K562 (cell line): ENCODE measurements around the gene SLC25A44. TPM values are rescaled to one million over a fixed set of nuclear protein-coding genes. Genes with fewer than 3 reads are reported as not detected.

ENCODE experiments used
- ATAC-seq: fragments of 200-7000 bp; cut with Tn5 transposase; 3 replicates; pipeline ENCODE4 v1.9.1; 2020; ENCODE audit warnings: moderate library complexity
- BruUV-seq: library from RNA; stranded (reverse); fragments of 400-500 nt; replicated peaks from 2 replicates; lab custom pipeline; 2021; lab: Mats Ljungman, UMichigan
- CTCF ChIA-PET: fragments of 300-600 bp; formaldehyde crosslinking; extraction: SDS; loops from one replicate; lab custom pipeline; 2021; ENCODE audit warnings: low intra/inter-chr PET ratio; lab: Yijun Ruan, JAX
- POLR2A ChIA-PET: fragments of 300-600, 350-650 bp; sonication (Branson Sonifier 250); formaldehyde crosslinking; extraction: SDS; loops from one replicate; lab custom pipeline; 2021; ENCODE audit warnings: antibody characterized with exemption, inconsistent platforms; lab: Yijun Ruan, JAX
- DNase-seq, 4 experiments: peaks; one replicate each; pipeline versions ENCODE4 v3.0.0 to v3.0.0-alpha.2; 2011 to 2018; ENCODE audit warnings: low spot score in 3 of 4, mixed read lengths in 3 of 4; ENCODE audit errors: extremely low read depth in 1 of 4
- FAIRE-seq: peaks from 2 replicates; lab custom pipeline; 2011; peaks lifted over from hg19 to GRCh38; lab: Jason Lieb, UNC
- H2AFZ ChIP-seq: 2 replicates; pipeline ENCODE4 v1.6.0; 2011; ENCODE audit warnings: low read depth, low read length, control low read depth, inconsistent platforms
- H3K27ac ChIP-seq: fragments of 200-600 bp; 3 replicates; pipeline ENCODE4 v1.8.0; 2011; ENCODE audit warnings: low read depth, mild to moderate bottlenecking, control low read depth, inconsistent platforms, low read length, moderate library complexity, mixed read lengths; ENCODE audit errors: extremely low read depth
- H3K27me3 ChIP-seq, 2 experiments: fragments of 300-600 bp in 1 of 2; 2 replicates in 1 of 2; 3 replicates in 1 of 2; pipeline versions ENCODE4 v1.6.0 to v1.8.0; 2011; ENCODE audit warnings: inconsistent platforms in 2 of 2, low read length in 2 of 2, mild to moderate bottlenecking in 1 of 2, mixed read lengths in 1 of 2, moderate library complexity in 1 of 2; ENCODE audit not compliant: control insufficient read depth in 2 of 2, insufficient read depth in 2 of 2
- H3K36me3 ChIP-seq: fragments of 300-600 bp; 3 replicates; pipeline ENCODE4 v1.8.0; 2011; ENCODE audit warnings: mild to moderate bottlenecking, low read length, inconsistent platforms; ENCODE audit not compliant: control insufficient read depth, insufficient read depth
- H3K4me1 ChIP-seq, 2 experiments: fragments of 200-600 bp in 1 of 2; replicated peaks in 1 of 2; 2 replicates in 1 of 2; 3 replicates in 1 of 2; pipeline versions ENCODE4 v1.5.1 to v1.8.0; 2011; ENCODE audit warnings: inconsistent platforms in 2 of 2, low read length in 2 of 2, mild to moderate bottlenecking in 1 of 2, mixed read lengths in 1 of 2, moderate library complexity in 1 of 2; ENCODE audit not compliant: control insufficient read depth in 2 of 2, insufficient read depth in 2 of 2
- H3K4me2 ChIP-seq: 2 replicates; pipeline ENCODE4 v1.6.1; 2011; ENCODE audit warnings: low read length, control low read depth, inconsistent platforms, mixed read lengths; ENCODE audit not compliant: insufficient read depth
- H3K4me3 ChIP-seq: fragments of 200-600 bp; sonication (generic), shearing (Covaris generic); 2 replicates; pipeline ENCODE4 v1.5.1; 2016; ENCODE audit warnings: control low read depth, inconsistent platforms
- H3K79me2 ChIP-seq: fragments of 200-600 bp; 3 replicates; pipeline ENCODE4 v1.8.0; 2011; ENCODE audit warnings: low read length, inconsistent platforms; ENCODE audit not compliant: control insufficient read depth, insufficient read depth
- H3K9ac ChIP-seq, 2 experiments: 2 replicates each; pipeline versions ENCODE4 v1.6.0 to v1.6.1; 2011; ENCODE audit warnings: low read depth in 2 of 2, low read length in 2 of 2, control low read depth in 1 of 2, inconsistent platforms in 1 of 2, mild to moderate bottlenecking in 1 of 2, mixed read lengths in 1 of 2; ENCODE audit not compliant: insufficient read depth in 1 of 2
- H3K9me1 ChIP-seq: one replicate; pipeline ENCODE4 v1.6.0; 2011; ENCODE audit warnings: inconsistent platforms, mild to moderate bottlenecking, low read length, moderate library complexity; ENCODE audit not compliant: control insufficient read depth, insufficient read depth
- H3K9me3 ChIP-seq: replicated peaks from 2 replicates; pipeline ENCODE4 v1.5.1; 2011; ENCODE audit warnings: low read depth, low read length, inconsistent platforms; ENCODE audit not compliant: control insufficient read depth, insufficient read depth
- H4K20me1 ChIP-seq: replicated peaks from 2 replicates; pipeline ENCODE4 v1.6.1; 2011; ENCODE audit warnings: low read length, inconsistent platforms, mixed read lengths; ENCODE audit not compliant: control insufficient read depth, insufficient read depth
- KDM1A ChIP-seq, 2 experiments: fragments of 450-650 bp; IDR thresholded peaks; 2 replicates each; pipeline ENCODE4 v1.6.1; 2016; ENCODE audit warnings: mild to moderate bottlenecking in 2 of 2
- RCOR1 ChIP-seq, 2 experiments: IDR thresholded peaks; 2 replicates each; pipeline ENCODE4 v1.6.1; 2012; ENCODE audit warnings: low read depth in 2 of 2, low read length in 2 of 2, borderline replicate concordance in 1 of 2, improper control_type of control experiment in 1 of 2
- RFX1 ChIP-seq: fragments of 450-650 bp; IDR thresholded peaks from 2 replicates; pipeline ENCODE4 v1.6.1; 2016; ENCODE audit warnings: mild to moderate bottlenecking, moderate library complexity
- ZNF12 ChIP-seq: sonication (generic); formaldehyde crosslinking; IDR thresholded peaks from 2 replicates; pipeline ENCODE4 v1.4.0; 2020; ENCODE audit warnings: mild to moderate bottlenecking, missing genetic modification reagents
- WGBS: fragments of 100-300 bp; shearing (Covaris generic); methylation state at CpG from one replicate; pipeline ENCODE4 v1.1.6; 2016; ENCODE audit warnings: low coverage, mixed read lengths; ENCODE audit not compliant: insufficient coverage; ENCODE audit errors: missing lambda C conversion rate; 5-methylcytosine and 5-hydroxymethylcytosine counted together
- in situ Hi-C: fragments of 300-500 bp; cut with MboI; formaldehyde crosslinking; loops from 4 replicates; pipeline ENCODE4 v1.15.0; 2018; ENCODE audit warnings: inconsistent platforms, mixed read lengths
- intact Hi-C: fragments of 100-400 bp; cut with micrococcal nuclease; formaldehyde crosslinking; loops from 2 replicates; pipeline ENCODE4 v1.14.2; 2022
- polyA plus RNA-seq, 8 experiments: library from polyadenylated mRNA; depleted of rRNA in 4 of 8; stranded (reverse) in 5 of 8; unstranded in 3 of 8; fragments of >200 nt; fragmentation: Nextera tagmentation in 2 of 8; fragmentation: Illumina TruSeq in 1 of 8; extraction: Ambion mirVana in 2 of 8; extraction: Trizol in 1 of 8; gene quantifications; 2 replicates each; pipeline versions ENCODE4 v1.2.1 to v1.2.3, GENCODE V29; 2011 to 2014; ENCODE audit warnings: inconsistent platforms in 1 of 8, missing spikeins in 1 of 8
- total RNA-seq, 7 experiments: library from RNA; depleted of rRNA in 6 of 7; stranded (reverse); fragments of >200 nt in 6 of 7; fragmentation: Illumina TruSeq in 2 of 7; extraction: Trizol in 2 of 7; gene quantifications; 2 replicates each; pipeline versions ENCODE4 v1.2.1 to v1.2.3, GENCODE V29; 2011 to 2021; ENCODE audit warnings: low replicate concordance in 1 of 7
- TF ChIP-seq, protein P1 (sequence below): fragments of 450-650 bp; IDR thresholded peaks from 2 replicates; pipeline ENCODE4 v1.6.1; 2018; ENCODE audit not compliant: partially characterized antibody

SLC25A44 gene
- total and polyA plus RNA-seq, 9 of the 15 experiments (the other 6 are each of a cell fraction or from before 2014, with no cell fraction given) = 4.4 to 22.8 (median 12.5) TPM

DNA sequence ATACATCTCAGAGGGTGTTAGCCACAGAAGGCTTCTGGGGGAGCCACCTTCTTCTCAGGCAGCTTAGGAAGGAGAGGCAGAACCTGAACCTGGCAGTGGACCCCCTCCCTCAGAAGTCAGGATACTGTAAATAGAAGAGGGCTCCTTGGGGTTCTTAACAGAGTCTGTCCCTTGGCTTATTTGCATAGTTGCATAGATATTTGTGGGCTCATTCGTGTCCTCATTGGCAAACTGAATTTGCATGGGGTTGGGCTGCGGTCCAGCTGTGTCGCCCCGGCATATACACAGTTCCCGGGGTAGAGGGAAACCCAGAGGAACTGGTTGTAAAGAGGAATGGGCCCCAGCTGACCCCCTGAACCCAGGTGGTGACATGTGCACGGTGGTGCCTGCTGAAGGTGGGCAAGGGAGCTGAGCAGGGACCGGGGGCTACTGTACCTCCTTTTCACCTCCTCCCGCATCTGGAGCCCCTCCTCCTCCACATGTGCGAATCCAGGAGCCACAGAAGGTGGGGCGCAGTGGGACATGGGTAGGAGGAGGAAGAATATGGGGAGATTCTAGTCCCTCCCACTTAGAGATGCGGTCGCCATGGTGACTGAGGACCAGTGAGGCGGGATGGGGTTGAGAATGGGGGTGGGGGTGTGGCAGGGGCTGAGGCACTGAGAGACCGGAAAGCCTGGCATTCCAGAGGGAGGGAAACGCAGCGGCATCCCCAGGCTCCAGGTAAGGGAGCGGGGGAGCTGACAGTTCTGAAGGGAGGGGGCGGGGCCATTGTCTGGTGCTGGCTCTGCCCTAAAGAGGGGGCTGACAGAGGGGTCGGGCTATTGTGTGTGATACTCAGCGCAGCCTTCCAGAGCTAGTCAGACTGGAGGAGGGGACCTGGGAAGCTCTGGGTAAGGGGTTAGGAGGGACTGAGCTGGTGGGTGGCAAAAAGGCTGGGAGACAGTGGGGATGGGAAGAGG is 44.3 kb upstream of the SLC25A44 start:
- TF ChIP-seq ZNF12 (CRISPR knock-in tag) = no peak
- TF ChIP-seq RCOR1 (IDR thresholded peaks at IDR 0.05; ENCODE audit: borderline replicate concordance in 1 of 2, low read depth in 2 of 2, low read length in 2 of 2) = 0 out of 4 replicates have a peak, but pooled peaks of 1 of the 2 experiments have one; percentile 19
- peak in 1 of 2 experiments; percentile 49; a peak in 2 of 4 replicates for TF ChIP-seq KDM1A (IDR thresholded peaks at IDR 0.05)
- TF ChIP-seq, protein P1, sequence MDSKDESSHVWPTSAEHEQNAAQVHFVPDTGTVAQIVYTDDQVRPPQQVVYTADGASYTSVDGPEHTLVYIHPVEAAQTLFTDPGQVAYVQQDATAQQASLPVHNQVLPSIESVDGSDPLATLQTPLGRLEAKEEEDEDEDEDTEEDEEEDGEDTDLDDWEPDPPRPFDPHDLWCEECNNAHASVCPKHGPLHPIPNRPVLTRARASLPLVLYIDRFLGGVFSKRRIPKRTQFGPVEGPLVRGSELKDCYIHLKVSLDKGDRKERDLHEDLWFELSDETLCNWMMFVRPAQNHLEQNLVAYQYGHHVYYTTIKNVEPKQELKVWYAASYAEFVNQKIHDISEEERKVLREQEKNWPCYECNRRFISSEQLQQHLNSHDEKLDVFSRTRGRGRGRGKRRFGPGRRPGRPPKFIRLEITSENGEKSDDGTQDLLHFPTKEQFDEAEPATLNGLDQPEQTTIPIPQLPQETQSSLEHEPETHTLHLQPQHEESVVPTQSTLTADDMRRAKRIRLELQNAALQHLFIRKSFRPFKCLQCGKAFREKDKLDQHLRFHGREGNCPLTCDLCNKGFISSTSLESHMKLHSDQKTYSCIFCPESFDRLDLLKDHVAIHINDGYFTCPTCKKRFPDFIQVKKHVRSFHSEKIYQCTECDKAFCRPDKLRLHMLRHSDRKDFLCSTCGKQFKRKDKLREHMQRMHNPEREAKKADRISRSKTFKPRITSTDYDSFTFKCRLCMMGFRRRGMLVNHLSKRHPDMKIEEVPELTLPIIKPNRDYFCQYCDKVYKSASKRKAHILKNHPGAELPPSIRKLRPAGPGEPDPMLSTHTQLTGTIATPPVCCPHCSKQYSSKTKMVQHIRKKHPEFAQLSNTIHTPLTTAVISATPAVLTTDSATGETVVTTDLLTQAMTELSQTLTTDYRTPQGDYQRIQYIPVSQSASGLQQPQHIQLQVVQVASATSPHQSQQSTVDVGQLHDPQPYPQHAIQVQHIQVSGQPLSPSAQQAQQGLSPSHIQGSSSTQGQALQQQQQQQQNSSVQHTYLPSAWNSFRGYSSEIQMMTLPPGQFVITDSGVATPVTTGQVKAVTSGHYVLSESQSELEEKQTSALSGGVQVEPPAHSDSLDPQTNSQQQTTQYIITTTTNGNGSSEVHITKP = peak; percentile 80
- TF ChIP-seq RFX1 = peak; percentile 86
- no peaks in the 10 kb centered on the region for H3K36me3 ChIP-seq
- ChIA-PET CTCF (no interaction called here), POLR2A (interaction anchor here (0.5 to 2.1 kb wide), 9 partner anchors 8 to 176 kb away, joined by 3 to 10 read pairs (median 3); partner anchors contain the start of gene PMF1)
- peaks cover 5 to 10% of the 10 kb centered on the region in 2 experiments; a peak in 4 of 5 replicates for H3K4me1 ChIP-seq
- FAIRE-seq (peak; percentile 6), ATAC-seq (peak; percentile 12; the same call in 1 of the 3 replicates), DNase-seq (peak in 3 of 4 experiments; percentile 37 to 57 (median 49))
- in situ Hi-C loops (loop anchor here (5.0 kb wide), 1 partner anchor 83 kb away; no protein-coding TSS in a partner anchor), intact Hi-C loops (loop anchor here (5.0 kb wide), 2 partner anchors 43 to 63 kb away; partner anchors contain the start of genes PMF1 and SLC25A44)
- H2AFZ ChIP-seq = no peak overlapping the region
- H4K20me1 ChIP-seq = 0 out of 2 replicates have a peak, but pooled peaks cover 6% of the 10 kb centered on the region
- no peak overlapping the region for H3K27ac ChIP-seq
- peaks cover 3 to 8% of the 10 kb centered on the region in 2 experiments; a peak in 1 of 5 replicates for H3K27me3 ChIP-seq
- no peak overlapping the region for H3K9ac ChIP-seq
- H3K9me1 ChIP-seq = no peaks in the 10 kb centered on the region
- no peaks in the 10 kb centered on the region for H3K79me2 ChIP-seq
- 5% methylated on average over 15 of the region's 20 CpGs for WGBS
- H3K9me3 ChIP-seq = no peaks in the 10 kb centered on the region
- no peak overlapping the region for H3K4me3 ChIP-seq
- BruUV-seq = no TSS peak
- H3K4me2 ChIP-seq = no peak overlapping the region
